ENCODE measurements around the gene TNFSF11. TPM values are rescaled to one million over a fixed set of nuclear protein-coding genes. Genes with fewer than 3 reads are reported as not detected.

The TNFSF11 gene
- total and polyA plus RNA-seq, 2 donors (not counting 1 experiment from before 2014, with no cell fraction given), result not detected

DNA sequence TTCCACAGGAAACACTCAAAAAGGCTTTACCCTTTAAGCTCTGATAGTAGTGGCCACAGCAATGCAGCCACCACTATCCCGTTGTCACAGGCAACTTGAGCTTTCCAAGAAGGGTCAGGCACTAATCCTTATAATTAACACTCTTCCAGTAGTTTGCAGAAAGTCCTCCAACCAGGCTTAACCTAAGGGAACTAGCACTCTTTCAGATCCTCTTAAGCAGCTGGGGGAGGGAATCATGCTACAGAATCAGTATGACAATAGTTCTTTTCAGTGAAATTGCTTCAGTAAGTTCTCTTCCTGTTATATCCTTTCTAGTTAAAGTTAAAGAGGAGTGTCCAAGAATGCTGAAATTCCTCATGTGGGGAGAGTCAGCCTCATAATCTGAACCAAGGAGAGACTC is 82.2 kb downstream of the TNFSF11 start:
- H3K79me2 ChIP-seq (ENCODE audit: control insufficient read depth, insufficient read depth, low read length), result no peaks in the 10 kb centered on the region
- TF ChIP-seq, protein P1, sequence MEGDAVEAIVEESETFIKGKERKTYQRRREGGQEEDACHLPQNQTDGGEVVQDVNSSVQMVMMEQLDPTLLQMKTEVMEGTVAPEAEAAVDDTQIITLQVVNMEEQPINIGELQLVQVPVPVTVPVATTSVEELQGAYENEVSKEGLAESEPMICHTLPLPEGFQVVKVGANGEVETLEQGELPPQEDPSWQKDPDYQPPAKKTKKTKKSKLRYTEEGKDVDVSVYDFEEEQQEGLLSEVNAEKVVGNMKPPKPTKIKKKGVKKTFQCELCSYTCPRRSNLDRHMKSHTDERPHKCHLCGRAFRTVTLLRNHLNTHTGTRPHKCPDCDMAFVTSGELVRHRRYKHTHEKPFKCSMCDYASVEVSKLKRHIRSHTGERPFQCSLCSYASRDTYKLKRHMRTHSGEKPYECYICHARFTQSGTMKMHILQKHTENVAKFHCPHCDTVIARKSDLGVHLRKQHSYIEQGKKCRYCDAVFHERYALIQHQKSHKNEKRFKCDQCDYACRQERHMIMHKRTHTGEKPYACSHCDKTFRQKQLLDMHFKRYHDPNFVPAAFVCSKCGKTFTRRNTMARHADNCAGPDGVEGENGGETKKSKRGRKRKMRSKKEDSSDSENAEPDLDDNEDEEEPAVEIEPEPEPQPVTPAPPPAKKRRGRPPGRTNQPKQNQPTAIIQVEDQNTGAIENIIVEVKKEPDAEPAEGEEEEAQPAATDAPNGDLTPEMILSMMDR (conservative IDR thresholded peaks at IDR 0.05 in 1 of 2, IDR thresholded peaks at IDR 0.05 in 1 of 2; ENCODE audit: low read depth in 1 of 2, low read length in 2 of 2), result no peak
- TF ChIP-seq EZH2 (IDR thresholded peaks at IDR 0.05; ENCODE audit: low read length, missing control alignments), result no peak
- no peak overlapping the region for H2AFZ ChIP-seq (ENCODE audit: low read length)
- no peaks in the 10 kb centered on the region for H3K36me3 ChIP-seq (ENCODE audit: control insufficient read depth, insufficient read depth, low read length)
- no peaks in the 10 kb centered on the region for H3K9me3 ChIP-seq (ENCODE audit: control insufficient read depth, insufficient read depth, low read depth, low read length)
- H3K4me2 ChIP-seq (ENCODE audit: extremely low read depth, insufficient read depth, low read length), result no peak overlapping the region
- H3K4me1 ChIP-seq (ENCODE audit: control insufficient read depth, extremely low read depth, insufficient read depth, low read length), result no peaks in the 10 kb centered on the region
- peaks cover 10% of the 10 kb centered on the region for H3K27me3 ChIP-seq (ENCODE audit: control insufficient read depth, insufficient read depth, low read length)
- H3K27ac ChIP-seq (ENCODE audit: insufficient read depth, low read length), result no peak overlapping the region
- no peak overlapping the region for H3K9ac ChIP-seq (ENCODE audit: insufficient read depth, low read length)
- H4K20me1 ChIP-seq (ENCODE audit: control insufficient read depth, extremely low read depth, insufficient read depth, low read length), result no peaks in the 10 kb centered on the region
- H3K4me3 ChIP-seq (replicated peaks in 1 of 4; ENCODE audit: control extremely low read depth in 1 of 4, insufficient read depth in 1 of 4, low read depth in 3 of 4, low read length in 4 of 4), result no peak overlapping the region
- DNase-seq (ENCODE audit: low read depth in 2 of 2), result no peak

- Histone ChIP-seq H4K20me1 (ENCODE audit: control insufficient read depth, extremely low read depth, insufficient read depth, low read length) (no peaks in the 10 kb centered on the region), H3K4me1 (ENCODE audit: control insufficient read depth, extremely low read depth, insufficient read depth, low read length) (no peaks in the 10 kb centered on the region), H3K27ac (ENCODE audit: insufficient read depth, low read length) (no peak overlapping the region), H3K4me3 (replicated peaks in 1 of 4; ENCODE audit: control extremely low read depth in 1 of 4, insufficient read depth in 1 of 4, low read depth in 3 of 4, low read length in 4 of 4) (no peak overlapping the region), H2AFZ (ENCODE audit: low read length) (no peak overlapping the region), H3K4me2 (ENCODE audit: extremely low read depth, insufficient read depth, low read length) (no peak overlapping the region), H3K36me3 (ENCODE audit: control insufficient read depth, insufficient read depth, low read length) (no peaks in the 10 kb centered on the region), H3K9ac (ENCODE audit: insufficient read depth, low read length) (no peak overlapping the region), H3K79me2 (ENCODE audit: control insufficient read depth, insufficient read depth, low read length) (no peaks in the 10 kb centered on the region), H3K9me3 (ENCODE audit: control insufficient read depth, insufficient read depth, low read depth, low read length) (no peaks in the 10 kb centered on the region), H3K27me3 (ENCODE audit: control insufficient read depth, insufficient read depth, low read length) (peaks cover 10% of the 10 kb centered on the region)
- TF ChIP-seq, protein P1 (conservative IDR thresholded peaks at IDR 0.05 in 1 of 2, IDR thresholded peaks at IDR 0.05 in 1 of 2; ENCODE audit: low read depth in 1 of 2, low read length in 2 of 2), result no peak
- no peak for TF ChIP-seq EZH2 (IDR thresholded peaks at IDR 0.05; ENCODE audit: low read length, missing control alignments)
- DNase-seq (ENCODE audit: low read depth in 2 of 2), result no peak
These were observed 83.0 kb downstream of the TNFSF11 start for GRCh38 chr13:42656958-42657357.

Other genes starting within 250 kb of the TNFSF11 start
- gene FAM216B, start 207.4 kb downstream of the TNFSF11 start, total RNA-seq, result under 0.01 and 0.26 TPM in 2 replicates
- gene FAM216B, start 207.4 kb downstream of the TNFSF11 start, polyA plus RNA-seq, result not detected in 2 replicates